HepG2 (cell line): Measurements from ENCODE around the gene MFAP1. TPM values are rescaled to one million over a fixed set of nuclear protein-coding genes. Genes with fewer than 3 reads are reported as not detected.

ENCODE experiments used
- ATAC-seq: fragments of 200-7000 bp; cut with Tn5 transposase; 3 replicates; pipeline ENCODE4 v1.9.1; 2020; ENCODE audit warnings: mild to moderate bottlenecking, moderate library complexity
- BruUV-seq: library from RNA; stranded (reverse); fragments of 400-500 nt; replicated peaks from 2 replicates; lab custom pipeline; 2021; lab: Mats Ljungman, UMichigan
- CTCF ChIA-PET: fragments of 300-600 bp; formaldehyde crosslinking; extraction: SDS; loops from one replicate; lab custom pipeline; 2021; ENCODE audit warnings: low total read pairs, inconsistent platforms, low intra/inter-chr PET ratio; lab: Yijun Ruan, JAX
- POLR2A ChIA-PET: fragments of 350-600 bp; sonication (Branson Sonifier 250); formaldehyde crosslinking; loops from one replicate; lab custom pipeline; 2020; ENCODE audit warnings: antibody characterized with exemption, inconsistent platforms; lab: Yijun Ruan, JAX
- DNase-seq: peaks from one replicate; pipeline ENCODE4 v3.0.0-alpha.2; 2015; ENCODE audit warnings: low spot score
- FAIRE-seq: peaks from 3 replicates; lab custom pipeline; 2011; peaks lifted over from hg19 to GRCh38; lab: Jason Lieb, UNC
- H2AFZ ChIP-seq: one replicate; pipeline ENCODE4 v1.6.1; 2011; ENCODE audit warnings: low read length, inconsistent platforms
- H3K27ac ChIP-seq: fragments of 300-600 bp; 3 replicates; pipeline ENCODE4 v1.8.0; 2011; ENCODE audit warnings: mixed run types, mild to moderate bottlenecking, mixed read lengths, low read length, inconsistent platforms; ENCODE audit not compliant: insufficient read depth; ENCODE audit errors: extremely low read length
- H3K27me3 ChIP-seq, 2 experiments: fragments of 200-600 bp in 1 of 2; 2 replicates in 1 of 2; 3 replicates in 1 of 2; pipeline versions ENCODE4 v1.6.0 to v1.8.0; 2011; ENCODE audit warnings: low read length in 2 of 2, mild to moderate bottlenecking in 2 of 2, moderate library complexity in 2 of 2, inconsistent platforms in 1 of 2; ENCODE audit not compliant: insufficient read depth in 2 of 2, control insufficient read depth in 1 of 2
- H3K36me3 ChIP-seq, 2 experiments: fragments of 200-600 bp in 1 of 2; replicated peaks in 1 of 2; 2 replicates in 1 of 2; 3 replicates in 1 of 2; pipeline versions ENCODE4 v1.5.1 to v1.8.0; 2011; ENCODE audit warnings: low read length in 2 of 2, inconsistent platforms in 1 of 2; ENCODE audit not compliant: insufficient read depth in 2 of 2, control insufficient read depth in 1 of 2
- H3K4me1 ChIP-seq: 2 replicates; pipeline ENCODE4 v1.5.1; 2012; ENCODE audit warnings: low read length, inconsistent platforms; ENCODE audit not compliant: insufficient read depth
- H3K4me2 ChIP-seq: 2 replicates; pipeline ENCODE4 v1.6.0; 2011; ENCODE audit warnings: low read depth, low read length, inconsistent platforms
- H3K4me3 ChIP-seq, 3 experiments: fragments of 200-600 bp in 1 of 3; sonication (generic), shearing (Covaris generic) in 1 of 3; replicated peaks in 1 of 3; 2 replicates each; pipeline ENCODE4 v1.5.1; 2011 to 2016; ENCODE audit warnings: low read length in 3 of 3, inconsistent platforms in 2 of 3, low read depth in 2 of 3, mild to moderate bottlenecking in 2 of 3, control low read depth in 1 of 3, mixed read lengths in 1 of 3; ENCODE audit not compliant: insufficient read depth in 1 of 3
- H3K79me2 ChIP-seq: one replicate; pipeline ENCODE4 v1.6.1; 2011; ENCODE audit warnings: low read length, inconsistent platforms; ENCODE audit not compliant: insufficient read depth
- H3K9ac ChIP-seq: 2 replicates; pipeline ENCODE4 v1.6.0; 2011; ENCODE audit warnings: mild to moderate bottlenecking, low read depth, low read length, inconsistent platforms; ENCODE audit not compliant: insufficient read depth
- H3K9me3 ChIP-seq: 2 replicates; pipeline ENCODE4 v1.5.1; 2012; ENCODE audit warnings: mild to moderate bottlenecking, low read length
- H4K20me1 ChIP-seq: 2 replicates; pipeline ENCODE4 v1.6.0; 2011; ENCODE audit warnings: inconsistent platforms, mild to moderate bottlenecking, low read length, moderate library complexity; ENCODE audit not compliant: insufficient read depth
- BRCA1 ChIP-seq: sonication (generic); formaldehyde crosslinking; IDR thresholded peaks from 2 replicates; pipeline ENCODE4 v1.4.0; 2020; ENCODE audit warnings: missing genetic modification reagents
- GMEB2 ChIP-seq: IDR thresholded peaks from 2 replicates; pipeline ENCODE4 v1.6.1; 2016; ENCODE audit warnings: missing biosample characterization, missing genetic modification reagents, low read depth
- MAFG ChIP-seq: sonication (generic); formaldehyde crosslinking; IDR thresholded peaks from 2 replicates; pipeline ENCODE4 v1.5.1; 2020; ENCODE audit warnings: mild to moderate bottlenecking, missing genetic modification reagents
- MIER2 ChIP-seq: IDR thresholded peaks from 2 replicates; pipeline ENCODE4 v1.6.1; 2016; ENCODE audit warnings: missing biosample characterization, missing genetic modification reagents
- NR3C1 ChIP-seq: sonication (generic); formaldehyde crosslinking; IDR thresholded peaks from 2 replicates; pipeline ENCODE4 v1.4.0; 2020; ENCODE audit warnings: missing genetic modification reagents
- PAX8 ChIP-seq: sonication (generic); formaldehyde crosslinking; IDR thresholded peaks from 2 replicates; pipeline ENCODE4 v1.8.0; 2022; ENCODE audit warnings: mild to moderate bottlenecking, missing genetic modification reagents, borderline replicate concordance
- SMC3 ChIP-seq: IDR thresholded peaks from 2 replicates; pipeline ENCODE4 v1.6.1; 2011; ENCODE audit warnings: low read length, improper control_type of control experiment
- ZNF326 ChIP-seq: sonication (generic); formaldehyde crosslinking; IDR thresholded peaks from 2 replicates; pipeline ENCODE4 v1.4.0; 2020; ENCODE audit warnings: missing genetic modification reagents, borderline replicate concordance
- ZNF550 ChIP-seq: sonication (generic); formaldehyde crosslinking; IDR thresholded peaks from 2 replicates; pipeline ENCODE4 v1.4.0; 2020; ENCODE audit warnings: mild to moderate bottlenecking, missing genetic modification reagents, borderline replicate concordance
- ZNF589 ChIP-seq: sonication (generic); formaldehyde crosslinking; conservative IDR thresholded peaks from 2 replicates; pipeline ENCODE4 v1.8.0; 2022; ENCODE audit warnings: mild to moderate bottlenecking, moderate library complexity, missing genetic modification reagents
- ZNF775 ChIP-seq: sonication (generic); formaldehyde crosslinking; IDR thresholded peaks from 2 replicates; pipeline ENCODE4 v1.4.0; 2020; ENCODE audit warnings: missing genetic modification reagents, mild to moderate bottlenecking, moderate library complexity, borderline replicate concordance
- WGBS: methylation state at CpG from one replicate; pipeline ENCODE4 v1.1.6; 2017; ENCODE audit warnings: low lambda C conversion rate; 5-methylcytosine and 5-hydroxymethylcytosine counted together
- in situ Hi-C: cut with HindIII; loops from 2 replicates; pipeline ENCODE4 v1.10.0; 2017; ENCODE audit warnings: low pct_unique_long_range_greater_than_20kb; ENCODE audit not compliant: extremely low pct_ligation_motif_present
- intact Hi-C: fragments of 100-400 bp; cut with micrococcal nuclease; formaldehyde crosslinking; loops from one replicate; pipeline ENCODE4 v1.10.0; 2022; ENCODE audit not compliant: unreplicated experiment
- polyA plus RNA-seq, 8 experiments: library from polyadenylated mRNA; depleted of rRNA in 3 of 8; stranded (reverse) in 7 of 8; unstranded in 1 of 8; fragments of >200 nt; fragmentation: Illumina TruSeq in 4 of 8; extraction: Trizol in 4 of 8; gene quantifications; 2 replicates each; pipeline versions ENCODE4 v1.2.1 to v1.2.3, GENCODE V29; 2011 to 2016; ENCODE audit warnings: low read depth in 4 of 8, missing spikeins in 1 of 8, mixed read lengths in 1 of 8; ENCODE audit not compliant: insufficient read depth in 1 of 8
- total RNA-seq, 5 experiments: library from RNA; depleted of rRNA; stranded (reverse); fragments of >200 nt; fragmentation: Illumina TruSeq; extraction: Trizol; gene quantifications; 2 replicates each; pipeline ENCODE4 v1.2.3, GENCODE V29; 2016; ENCODE audit warnings: low read depth in 1 of 5
- TF ChIP-seq, protein P1 (sequence below): conservative IDR thresholded peaks from 2 replicates; pipeline ENCODE4 v1.6.1; 2018; ENCODE audit warnings: missing genetic modification reagents
- TF ChIP-seq, protein P2 (sequence below): sonication (generic); formaldehyde crosslinking; IDR thresholded peaks from 2 replicates; pipeline ENCODE4 v1.4.0; 2020; ENCODE audit warnings: missing genetic modification reagents

MFAP1 gene
- total and polyA plus RNA-seq, 2 of the 13 experiments (the other 11 are each of a cell fraction or from before 2014, with no cell fraction given), result 11.8 to 39.5 TPM

DNA sequence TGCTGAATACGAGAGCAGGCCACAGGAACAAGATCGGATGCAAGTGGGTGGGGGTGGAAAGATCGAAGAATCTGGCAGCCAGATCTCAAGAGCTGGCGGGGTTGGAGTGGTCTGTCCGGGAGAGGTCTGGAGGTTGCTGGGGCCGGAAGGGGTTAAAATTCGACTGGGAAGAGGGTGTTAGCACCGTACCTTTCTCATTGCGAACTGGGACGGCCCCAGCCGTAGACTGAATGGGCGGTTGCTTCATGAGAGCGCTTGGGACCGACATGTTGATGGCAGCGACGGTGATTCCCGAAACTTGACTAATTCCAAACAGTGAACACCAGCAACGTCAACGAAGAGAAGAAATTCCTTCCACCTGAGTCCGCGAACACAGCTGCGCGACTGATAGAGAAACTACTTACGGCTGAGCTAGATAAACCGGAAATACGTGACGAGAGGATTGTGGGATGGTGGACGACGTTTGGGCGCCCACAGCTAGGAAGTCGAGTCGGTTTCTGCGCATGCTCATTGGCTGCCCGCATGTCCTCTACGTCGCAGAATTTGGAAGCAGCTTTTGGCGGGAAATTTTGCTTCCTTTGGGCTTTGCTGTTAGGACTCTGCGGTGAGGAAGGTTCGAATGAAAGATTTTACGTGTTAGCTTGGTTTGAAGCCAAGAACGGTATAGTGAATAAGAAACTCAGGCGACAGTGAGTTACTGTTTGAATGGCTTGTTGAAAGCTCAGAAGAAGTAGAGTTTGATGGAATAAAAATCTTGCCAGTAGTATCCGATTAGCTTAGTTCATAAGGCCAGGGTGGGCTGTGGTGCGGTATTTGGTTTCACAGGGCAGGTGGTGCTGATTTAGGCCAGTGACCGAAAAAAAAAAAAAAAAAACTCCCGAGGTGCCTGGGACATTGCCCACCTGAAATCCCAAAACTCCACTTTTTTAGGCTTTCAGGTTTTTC lies at the start of gene MFAP1 (continued):
- TF ChIP-seq ZNF589 (CRISPR knock-in tag), result 0 out of 2 replicates have a peak, but pooled peaks have one; percentile 47

- CTCF ChIA-PET, result no interaction called here
- Histone ChIP-seq H3K4me3 (no peak overlapping the region), H3K9me3 (no peaks in the 10 kb centered on the region), H3K4me2 (no peak overlapping the region), H3K36me3 (no peaks in the 10 kb centered on the region; a peak in 1 of 5 replicates), H3K79me2 (no peaks in the 10 kb centered on the region), H2AFZ (no peak overlapping the region), H3K9ac (no peak overlapping the region), H3K4me1 (no peaks in the 10 kb centered on the region), H3K27ac (no peak overlapping the region), H4K20me1 (no peaks in the 10 kb centered on the region), H3K27me3 (no peaks in the 10 kb centered on the region)
- DNase-seq, result no peak
- no TSS peak for BruUV-seq
- FAIRE-seq, result no peak
- in situ Hi-C loops, result no loop called here
- no peak for ATAC-seq
- POLR2A ChIA-PET, result no interaction called here
- intact Hi-C loops, result no loop called here
- TF ChIP-seq MAFG (CRISPR knock-in tag) (no peak), ZNF326 (CRISPR knock-in tag) (no peak), PAX8 (no peak), ZNF775 (no peak), NR3C1 (no peak), SMC3 (no peak), MIER2 (CRISPR knock-in tag) (no peak), ZNF550 (no peak), GMEB2 (CRISPR knock-in tag) (no peak), BRCA1 (CRISPR knock-in tag) (no peak)
- TF ChIP-seq, protein P1, sequence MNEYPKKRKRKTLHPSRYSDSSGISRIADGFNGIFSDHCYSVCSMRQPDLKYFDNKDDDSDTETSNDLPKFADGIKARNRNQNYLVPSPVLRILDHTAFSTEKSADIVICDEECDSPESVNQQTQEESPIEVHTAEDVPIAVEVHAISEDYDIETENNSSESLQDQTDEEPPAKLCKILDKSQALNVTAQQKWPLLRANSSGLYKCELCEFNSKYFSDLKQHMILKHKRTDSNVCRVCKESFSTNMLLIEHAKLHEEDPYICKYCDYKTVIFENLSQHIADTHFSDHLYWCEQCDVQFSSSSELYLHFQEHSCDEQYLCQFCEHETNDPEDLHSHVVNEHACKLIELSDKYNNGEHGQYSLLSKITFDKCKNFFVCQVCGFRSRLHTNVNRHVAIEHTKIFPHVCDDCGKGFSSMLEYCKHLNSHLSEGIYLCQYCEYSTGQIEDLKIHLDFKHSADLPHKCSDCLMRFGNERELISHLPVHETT (CRISPR knock-in tag), result no peak
- TF ChIP-seq, protein P2, sequence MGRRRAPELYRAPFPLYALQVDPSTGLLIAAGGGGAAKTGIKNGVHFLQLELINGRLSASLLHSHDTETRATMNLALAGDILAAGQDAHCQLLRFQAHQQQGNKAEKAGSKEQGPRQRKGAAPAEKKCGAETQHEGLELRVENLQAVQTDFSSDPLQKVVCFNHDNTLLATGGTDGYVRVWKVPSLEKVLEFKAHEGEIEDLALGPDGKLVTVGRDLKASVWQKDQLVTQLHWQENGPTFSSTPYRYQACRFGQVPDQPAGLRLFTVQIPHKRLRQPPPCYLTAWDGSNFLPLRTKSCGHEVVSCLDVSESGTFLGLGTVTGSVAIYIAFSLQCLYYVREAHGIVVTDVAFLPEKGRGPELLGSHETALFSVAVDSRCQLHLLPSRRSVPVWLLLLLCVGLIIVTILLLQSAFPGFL (CRISPR knock-in tag), result no peak
- 81% methylated on average over 10 of the region's 10 CpGs for WGBS
Measured at GRCh38 chr15:43873651-43874050, 49.2 kb upstream of the MFAP1 start.
